ENCODE results near the gene HTATIP2. TPM values are rescaled to one million over a fixed set of nuclear protein-coding genes. Genes with fewer than 3 reads are reported as not detected.

HTATIP2 gene
- total and polyA plus RNA-seq, 9 of the 15 experiments (the other 6 are each of a cell fraction or from before 2014, with no cell fraction given), result 48.3 to 90.9 (median 64.4) TPM

DNA sequence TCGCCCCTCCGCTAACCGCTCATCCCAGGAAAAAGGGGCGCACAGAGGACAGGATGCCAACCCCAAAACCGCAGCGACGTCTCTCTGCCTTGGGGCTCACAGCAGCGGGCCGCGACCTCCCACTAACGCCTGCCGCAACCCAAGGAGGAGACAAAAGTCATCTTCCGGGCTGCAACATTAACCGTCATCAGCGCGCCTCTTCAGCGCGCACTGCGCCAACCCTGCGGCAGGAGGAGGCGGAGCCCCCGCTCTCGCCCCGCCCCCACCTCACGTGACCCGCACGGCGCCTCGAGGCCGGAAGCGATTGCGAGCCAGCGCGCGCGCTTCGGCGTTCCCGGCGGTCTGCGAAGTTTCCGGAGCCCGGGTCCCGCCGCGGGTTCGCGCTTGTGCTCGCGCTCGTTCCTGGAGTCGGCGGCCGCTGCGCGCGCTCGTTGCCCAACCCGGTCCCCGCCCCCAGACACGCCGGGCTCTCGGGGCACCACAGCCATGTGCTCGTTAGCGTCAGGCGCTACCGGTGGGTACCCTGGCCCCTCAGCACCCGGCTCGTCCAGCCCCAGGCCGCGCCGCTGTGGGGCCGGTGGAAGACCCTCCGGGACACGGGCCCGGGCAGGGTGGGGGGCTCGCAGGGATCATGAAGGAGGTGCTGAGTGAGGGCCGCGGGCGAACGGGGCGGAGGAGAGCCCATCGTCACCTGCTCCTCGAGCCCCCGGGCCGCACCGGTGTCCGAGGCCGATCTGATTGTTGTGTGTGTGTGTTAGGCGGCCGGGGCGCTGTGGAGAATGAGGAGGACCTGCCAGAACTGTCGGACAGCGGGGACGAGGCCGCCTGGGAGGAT, 24.0 kb downstream of the HTATIP2 start, which contains the start of gene PRMT3 (continued):
- TF ChIP-seq, protein P1, sequence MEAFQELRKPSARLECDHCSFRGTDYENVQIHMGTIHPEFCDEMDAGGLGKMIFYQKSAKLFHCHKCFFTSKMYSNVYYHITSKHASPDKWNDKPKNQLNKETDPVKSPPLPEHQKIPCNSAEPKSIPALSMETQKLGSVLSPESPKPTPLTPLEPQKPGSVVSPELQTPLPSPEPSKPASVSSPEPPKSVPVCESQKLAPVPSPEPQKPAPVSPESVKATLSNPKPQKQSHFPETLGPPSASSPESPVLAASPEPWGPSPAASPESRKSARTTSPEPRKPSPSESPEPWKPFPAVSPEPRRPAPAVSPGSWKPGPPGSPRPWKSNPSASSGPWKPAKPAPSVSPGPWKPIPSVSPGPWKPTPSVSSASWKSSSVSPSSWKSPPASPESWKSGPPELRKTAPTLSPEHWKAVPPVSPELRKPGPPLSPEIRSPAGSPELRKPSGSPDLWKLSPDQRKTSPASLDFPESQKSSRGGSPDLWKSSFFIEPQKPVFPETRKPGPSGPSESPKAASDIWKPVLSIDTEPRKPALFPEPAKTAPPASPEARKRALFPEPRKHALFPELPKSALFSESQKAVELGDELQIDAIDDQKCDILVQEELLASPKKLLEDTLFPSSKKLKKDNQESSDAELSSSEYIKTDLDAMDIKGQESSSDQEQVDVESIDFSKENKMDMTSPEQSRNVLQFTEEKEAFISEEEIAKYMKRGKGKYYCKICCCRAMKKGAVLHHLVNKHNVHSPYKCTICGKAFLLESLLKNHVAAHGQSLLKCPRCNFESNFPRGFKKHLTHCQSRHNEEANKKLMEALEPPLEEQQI (IDR thresholded peaks at IDR 0.05), result peak; percentile 88
- TF ChIP-seq, protein P2, sequence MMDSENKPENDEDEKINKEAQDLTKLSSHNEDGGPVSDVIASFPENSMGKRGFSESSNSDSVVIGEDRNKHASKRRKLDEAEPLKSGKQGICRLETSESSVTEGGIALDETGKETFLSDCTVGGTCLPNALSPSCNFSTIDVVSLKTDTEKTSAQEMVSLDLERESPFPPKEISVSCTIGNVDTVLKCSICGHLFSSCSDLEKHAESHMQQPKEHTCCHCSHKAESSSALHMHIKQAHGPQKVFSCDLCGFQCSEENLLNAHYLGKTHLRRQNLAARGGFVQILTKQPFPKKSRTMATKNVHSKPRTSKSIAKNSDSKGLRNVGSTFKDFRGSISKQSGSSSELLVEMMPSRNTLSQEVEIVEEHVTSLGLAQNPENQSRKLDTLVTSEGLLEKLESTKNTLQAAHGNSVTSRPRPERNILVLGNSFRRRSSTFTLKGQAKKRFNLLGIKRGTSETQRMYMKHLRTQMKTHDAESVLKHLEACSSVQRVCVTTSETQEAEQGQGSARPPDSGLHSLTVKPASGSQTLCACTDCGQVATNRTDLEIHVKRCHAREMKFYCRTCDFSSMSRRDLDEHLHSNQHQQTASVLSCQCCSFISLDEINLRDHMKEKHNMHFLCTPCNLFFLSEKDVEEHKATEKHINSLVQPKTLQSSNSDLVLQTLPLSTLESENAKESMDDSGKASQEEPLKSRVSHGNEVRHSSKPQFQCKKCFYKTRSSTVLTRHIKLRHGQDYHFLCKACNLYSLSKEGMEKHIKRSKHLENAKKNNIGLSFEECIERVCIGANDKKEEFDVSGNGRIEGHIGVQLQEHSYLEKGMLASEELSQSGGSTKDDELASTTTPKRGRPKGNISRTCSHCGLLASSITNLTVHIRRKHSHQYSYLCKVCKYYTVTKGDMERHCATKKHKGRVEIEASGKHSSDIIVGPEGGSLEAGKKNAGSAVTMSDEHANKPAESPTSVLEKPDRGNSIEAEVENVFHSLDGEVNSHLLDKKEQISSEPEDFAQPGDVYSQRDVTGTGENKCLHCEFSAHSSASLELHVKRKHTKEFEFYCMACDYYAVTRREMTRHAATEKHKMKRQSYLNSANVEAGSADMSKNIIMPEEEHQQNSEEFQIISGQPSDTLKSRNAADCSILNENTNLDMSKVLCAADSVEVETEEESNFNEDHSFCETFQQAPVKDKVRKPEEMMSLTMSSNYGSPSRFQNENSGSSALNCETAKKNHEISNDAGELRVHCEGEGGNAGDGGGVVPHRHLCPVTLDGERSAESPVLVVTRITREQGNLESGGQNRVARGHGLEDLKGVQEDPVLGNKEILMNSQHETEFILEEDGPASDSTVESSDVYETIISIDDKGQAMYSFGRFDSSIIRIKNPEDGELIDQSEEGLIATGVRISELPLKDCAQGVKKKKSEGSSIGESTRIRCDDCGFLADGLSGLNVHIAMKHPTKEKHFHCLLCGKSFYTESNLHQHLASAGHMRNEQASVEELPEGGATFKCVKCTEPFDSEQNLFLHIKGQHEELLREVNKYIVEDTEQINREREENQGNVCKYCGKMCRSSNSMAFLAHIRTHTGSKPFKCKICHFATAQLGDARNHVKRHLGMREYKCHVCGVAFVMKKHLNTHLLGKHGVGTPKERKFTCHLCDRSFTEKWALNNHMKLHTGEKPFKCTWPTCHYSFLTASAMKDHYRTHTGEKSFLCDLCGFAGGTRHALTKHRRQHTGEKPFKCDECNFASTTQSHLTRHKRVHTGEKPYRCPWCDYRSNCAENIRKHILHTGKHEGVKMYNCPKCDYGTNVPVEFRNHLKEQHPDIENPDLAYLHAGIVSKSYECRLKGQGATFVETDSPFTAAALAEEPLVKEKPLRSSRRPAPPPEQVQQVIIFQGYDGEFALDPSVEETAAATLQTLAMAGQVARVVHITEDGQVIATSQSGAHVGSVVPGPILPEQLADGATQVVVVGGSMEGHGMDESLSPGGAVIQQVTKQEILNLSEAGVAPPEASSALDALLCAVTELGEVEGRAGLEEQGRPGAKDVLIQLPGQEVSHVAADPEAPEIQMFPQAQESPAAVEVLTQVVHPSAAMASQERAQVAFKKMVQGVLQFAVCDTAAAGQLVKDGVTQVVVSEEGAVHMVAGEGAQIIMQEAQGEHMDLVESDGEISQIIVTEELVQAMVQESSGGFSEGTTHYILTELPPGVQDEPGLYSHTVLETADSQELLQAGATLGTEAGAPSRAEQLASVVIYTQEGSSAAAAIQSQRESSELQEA (IDR thresholded peaks at IDR 0.05; ENCODE audit: low read depth), result 0 out of 2 replicates have a peak, but pooled peaks have one; percentile 24
- TF ChIP-seq, protein P3, sequence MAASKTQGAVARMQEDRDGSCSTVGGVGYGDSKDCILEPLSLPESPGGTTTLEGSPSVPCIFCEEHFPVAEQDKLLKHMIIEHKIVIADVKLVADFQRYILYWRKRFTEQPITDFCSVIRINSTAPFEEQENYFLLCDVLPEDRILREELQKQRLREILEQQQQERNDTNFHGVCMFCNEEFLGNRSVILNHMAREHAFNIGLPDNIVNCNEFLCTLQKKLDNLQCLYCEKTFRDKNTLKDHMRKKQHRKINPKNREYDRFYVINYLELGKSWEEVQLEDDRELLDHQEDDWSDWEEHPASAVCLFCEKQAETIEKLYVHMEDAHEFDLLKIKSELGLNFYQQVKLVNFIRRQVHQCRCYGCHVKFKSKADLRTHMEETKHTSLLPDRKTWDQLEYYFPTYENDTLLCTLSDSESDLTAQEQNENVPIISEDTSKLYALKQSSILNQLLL (CRISPR knock-in tag; IDR thresholded peaks at IDR 0.05; ENCODE audit: borderline replicate concordance), result no peak
- TF ChIP-seq GTF2A2 (tag; IDR thresholded peaks at IDR 0.05), result no peak

Measured in K562 (cell line).